Activated CD8-positive, alpha-beta T cell treated with anti-CD3 and anti-CD28 coated beads for 36 hours (primary cell): ENCODE results near the gene MAP1LC3C. TPM values are rescaled to one million over a fixed set of nuclear protein-coding genes. Genes with fewer than 3 reads are reported as not detected.

ENCODE experiments used
- ATAC-seq: fragments of 200-7000 bp; cut with Tn5 transposase; one replicate; pipeline ENCODE4 v1.10.0; 2021; ENCODE audit warnings: mild to moderate bottlenecking, moderate library complexity
- CTCF ChIA-PET: fragments of 350-600 bp; sonication (Branson Sonifier 250); formaldehyde crosslinking; loops from one replicate; lab custom pipeline; 2021; ENCODE audit warnings: antibody characterized with exemption; lab: Charles Lee
- POLR2A ChIA-PET: fragments of 350-600 bp; sonication (Branson Sonifier 250); formaldehyde crosslinking; loops from one replicate; lab custom pipeline; 2021; ENCODE audit warnings: antibody characterized with exemption; lab: Charles Lee
- DNase-seq: peaks from one replicate; pipeline ENCODE4 v3.0.0-alpha.2; 2020
- H3K27ac Mint-ChIP-seq: one replicate; pipeline ENCODE4 v1.8.0; 2021; ENCODE audit warnings: mild to moderate bottlenecking, mixed read lengths
- H3K27me3 Mint-ChIP-seq: one replicate; pipeline ENCODE4 v1.8.0; 2021; ENCODE audit warnings: mixed read lengths
- H3K36me3 Mint-ChIP-seq: one replicate; pipeline ENCODE4 v1.8.0; 2021; ENCODE audit warnings: low read depth, mixed read lengths
- H3K4me1 Mint-ChIP-seq: one replicate; pipeline ENCODE4 v1.8.0; 2021; ENCODE audit warnings: low read depth, mixed read lengths
- H3K4me3 Mint-ChIP-seq: one replicate; pipeline ENCODE4 v1.8.0; 2021; ENCODE audit warnings: mild to moderate bottlenecking, moderate library complexity, mixed read lengths
- H3K9me3 Mint-ChIP-seq: one replicate; pipeline ENCODE4 v1.8.0; 2021; ENCODE audit warnings: mixed read lengths
- intact Hi-C: fragments of 100-400 bp; cut with micrococcal nuclease; formaldehyde crosslinking; loops from one replicate; pipeline ENCODE4 v1.10.0; 2022
- total RNA-seq, 2 experiments: library from RNA; stranded (reverse); gene quantifications; one replicate each; pipeline ENCODE4 v1.2.3, GENCODE V29; 2021
- TF ChIP-seq, protein P1 (sequence below): fragments of 200-600 bp; IDR thresholded peaks from one replicate; pipeline ENCODE4 v1.8.0; 2022; ENCODE audit warnings: antibody characterized with exemption, mild to moderate bottlenecking

MAP1LC3C gene
- total RNA-seq = not detected

DNA sequence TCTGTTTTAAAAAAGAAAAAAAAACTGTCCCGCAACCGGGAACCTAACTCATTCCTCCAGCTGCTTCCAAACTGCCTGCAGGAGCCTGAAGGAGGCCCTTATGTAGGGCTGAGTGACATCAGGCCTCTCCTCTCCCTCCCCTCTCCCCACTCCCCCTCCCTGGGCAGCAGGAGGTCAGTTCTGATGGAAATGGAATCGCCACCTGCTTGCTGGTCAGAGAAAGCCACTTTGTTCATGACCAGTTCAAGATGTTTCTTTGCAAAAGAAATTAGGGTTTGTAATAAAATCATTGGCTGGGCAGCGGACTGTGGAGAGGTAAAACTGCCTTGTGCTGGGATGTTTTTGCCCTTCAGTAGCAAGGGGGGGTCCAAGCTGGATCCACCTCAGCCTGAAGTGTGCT is at the start of gene MAP1LC3C:
MAP1LC3C (minus strand) TSS at position 73 of the 400 bp plus-strand sequence. CDS start 90 bp downstream, outside the sequence.
- DNase-seq (no peak), ATAC-seq (no peak)
- H3K9me3 Mint-ChIP-seq = no peaks in the 10 kb centered on the region
- ChIA-PET CTCF (interaction anchor here (0.6 to 3.4 kb wide), 29 partner anchors 8 to 479 kb away, joined by 3 to 27 read pairs (median 3); no protein-coding TSS in a partner anchor), POLR2A (no interaction called here)
- TF ChIP-seq, protein P1, sequence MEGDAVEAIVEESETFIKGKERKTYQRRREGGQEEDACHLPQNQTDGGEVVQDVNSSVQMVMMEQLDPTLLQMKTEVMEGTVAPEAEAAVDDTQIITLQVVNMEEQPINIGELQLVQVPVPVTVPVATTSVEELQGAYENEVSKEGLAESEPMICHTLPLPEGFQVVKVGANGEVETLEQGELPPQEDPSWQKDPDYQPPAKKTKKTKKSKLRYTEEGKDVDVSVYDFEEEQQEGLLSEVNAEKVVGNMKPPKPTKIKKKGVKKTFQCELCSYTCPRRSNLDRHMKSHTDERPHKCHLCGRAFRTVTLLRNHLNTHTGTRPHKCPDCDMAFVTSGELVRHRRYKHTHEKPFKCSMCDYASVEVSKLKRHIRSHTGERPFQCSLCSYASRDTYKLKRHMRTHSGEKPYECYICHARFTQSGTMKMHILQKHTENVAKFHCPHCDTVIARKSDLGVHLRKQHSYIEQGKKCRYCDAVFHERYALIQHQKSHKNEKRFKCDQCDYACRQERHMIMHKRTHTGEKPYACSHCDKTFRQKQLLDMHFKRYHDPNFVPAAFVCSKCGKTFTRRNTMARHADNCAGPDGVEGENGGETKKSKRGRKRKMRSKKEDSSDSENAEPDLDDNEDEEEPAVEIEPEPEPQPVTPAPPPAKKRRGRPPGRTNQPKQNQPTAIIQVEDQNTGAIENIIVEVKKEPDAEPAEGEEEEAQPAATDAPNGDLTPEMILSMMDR = no peak
- peak within 1 kb of the TSS; percentile 24 for H3K4me3 Mint-ChIP-seq
- peaks cover 4% of the 10 kb centered on the region for H3K4me1 Mint-ChIP-seq
- intact Hi-C loops = loop anchor here (10.0 kb wide), 1 partner anchor 464 kb away; the partner anchor contains the start of gene KMO
- no peaks in the 10 kb centered on the region for H3K36me3 Mint-ChIP-seq
- H3K27ac Mint-ChIP-seq = no peak within 1 kb of the TSS
- peaks cover 5% of the 10 kb centered on the region for H3K27me3 Mint-ChIP-seq

DNA sequence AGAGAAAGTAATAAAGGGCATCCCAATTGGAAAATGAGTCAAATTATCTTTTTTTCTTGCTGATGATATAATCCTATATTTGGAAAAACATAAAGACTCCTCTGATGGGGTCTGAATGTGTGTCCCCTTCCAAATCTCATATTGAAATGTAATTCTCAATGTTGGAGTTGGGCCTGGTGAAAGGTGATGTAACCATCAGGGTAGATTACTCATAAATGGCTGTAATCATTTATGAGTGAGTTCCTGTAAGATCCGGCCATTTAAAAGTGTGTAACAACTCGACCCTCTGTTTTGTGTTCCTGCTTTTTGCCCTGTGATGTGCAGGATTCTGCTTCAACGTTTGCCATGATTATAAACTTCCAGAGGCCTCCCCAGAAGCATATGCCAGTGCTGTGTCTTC is 44.3 kb upstream of the MAP1LC3C start:
- ATAC-seq (no peak), DNase-seq (no peak)
- no peak overlapping the region for H3K4me3 Mint-ChIP-seq
- no peak overlapping the region for H3K27ac Mint-ChIP-seq
- H3K9me3 Mint-ChIP-seq = peaks cover 2% of the 10 kb centered on the region
- H3K4me1 Mint-ChIP-seq = no peaks in the 10 kb centered on the region
- CTCF ChIA-PET = no interaction called here
- intact Hi-C loops = no loop called here
- POLR2A ChIA-PET = no interaction called here
- no peaks in the 10 kb centered on the region for H3K36me3 Mint-ChIP-seq
- peaks cover 3% of the 10 kb centered on the region for H3K27me3 Mint-ChIP-seq
- TF ChIP-seq, protein P1 = no peak

- ATAC-seq = no peak
- TF ChIP-seq, protein P1 = no peak
- Mint-ChIP-seq H3K36me3 (no peaks in the 10 kb centered on the region), H3K4me3 (no peak overlapping the region), H3K27me3 (peaks cover 3% of the 10 kb centered on the region), H3K9me3 (no peaks in the 10 kb centered on the region), H3K27ac (no peak overlapping the region), H3K4me1 (no peaks in the 10 kb centered on the region)
- no peak for DNase-seq
- intact Hi-C loops = no loop called here
- CTCF ChIA-PET = no interaction called here
- POLR2A ChIA-PET = no interaction called here
Measured at GRCh38 chr1:242034392-242034791, 35.5 kb upstream of the MAP1LC3C start.

DNA sequence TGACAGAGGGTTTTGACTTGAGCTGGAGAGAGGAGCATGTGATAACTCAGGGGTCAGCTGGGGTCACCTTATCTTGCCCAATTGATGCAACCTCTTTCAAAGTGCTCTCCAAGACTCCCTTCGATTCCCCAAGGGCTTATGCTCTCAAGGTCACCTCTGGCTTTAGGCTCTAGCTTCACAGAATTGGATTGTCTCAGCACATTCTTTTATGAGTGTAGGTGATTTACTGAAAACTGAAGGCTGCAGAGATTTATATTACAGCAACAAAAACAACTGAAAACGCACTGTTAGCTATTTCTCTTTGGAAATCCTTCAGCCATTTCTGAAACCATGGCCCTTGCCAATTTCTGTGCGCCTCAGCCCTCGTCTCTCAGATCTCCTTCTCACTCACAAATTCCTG is 34.5 kb upstream of the MAP1LC3C start:
- Mint-ChIP-seq H3K27me3 (peaks cover 3% of the 10 kb centered on the region), H3K27ac (no peak overlapping the region), H3K36me3 (no peaks in the 10 kb centered on the region), H3K4me1 (no peaks in the 10 kb centered on the region), H3K4me3 (no peak overlapping the region), H3K9me3 (no peaks in the 10 kb centered on the region)
- TF ChIP-seq, protein P1 = no peak
- ATAC-seq = no peak
- ChIA-PET POLR2A (no interaction called here), CTCF (no interaction called here)
- no peak for DNase-seq
- intact Hi-C loops = no loop called here

DNA sequence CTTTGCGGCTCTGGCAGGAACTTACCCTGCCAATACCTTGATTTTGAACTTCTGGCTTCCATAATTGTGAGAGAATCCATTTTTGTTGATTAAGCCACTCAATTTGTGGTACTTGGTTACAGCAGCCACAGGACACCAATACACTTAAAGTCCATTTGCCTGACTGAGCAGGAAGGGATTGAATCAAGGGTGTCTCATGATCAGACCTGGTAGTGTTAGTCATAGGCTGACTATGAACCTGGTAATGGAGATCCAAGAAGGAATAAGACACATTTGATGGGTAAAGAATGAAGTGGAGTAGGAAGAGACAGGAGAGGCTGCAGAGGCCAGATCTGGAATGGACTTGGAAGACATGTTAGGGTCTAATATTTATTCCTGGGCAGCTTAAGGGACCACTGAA is 31.2 kb upstream of the MAP1LC3C start:
- Mint-ChIP-seq H3K36me3 (no peaks in the 10 kb centered on the region), H3K27me3 (peaks cover 3% of the 10 kb centered on the region), H3K27ac (no peak overlapping the region), H3K9me3 (no peaks in the 10 kb centered on the region), H3K4me3 (no peak overlapping the region), H3K4me1 (no peaks in the 10 kb centered on the region)
- intact Hi-C loops = no loop called here
- TF ChIP-seq, protein P1 = no peak
- no peak for DNase-seq
- ChIA-PET CTCF (no interaction called here), POLR2A (no interaction called here)
- no peak for ATAC-seq
